SIG-M5 (cell line): Measurements from ENCODE around the gene AIRE.
"Not testable (repeated sequence)": the region's sequence is repeated elsewhere in the genome, so short reads cannot be mapped to it uniquely, and the experiment has no call there.

ENCODE experiments used
- DNase-seq: peaks from one replicate; lab custom pipeline; 2025; lab: John Stamatoyannopoulos, UW

Gene AIRE

GRCh38 chr21:44291936-44292811 lies 6.5 kb downstream of the AIRE start:
- DNase-seq = no peak

- no peak for DNase-seq
Measured at GRCh38 chr21:44292812-44293195, 7.1 kb downstream of the AIRE start.

GRCh38 chr21:44293551-44294231 lies 8.0 kb downstream of the AIRE start:
- DNase-seq = no peak

DNA sequence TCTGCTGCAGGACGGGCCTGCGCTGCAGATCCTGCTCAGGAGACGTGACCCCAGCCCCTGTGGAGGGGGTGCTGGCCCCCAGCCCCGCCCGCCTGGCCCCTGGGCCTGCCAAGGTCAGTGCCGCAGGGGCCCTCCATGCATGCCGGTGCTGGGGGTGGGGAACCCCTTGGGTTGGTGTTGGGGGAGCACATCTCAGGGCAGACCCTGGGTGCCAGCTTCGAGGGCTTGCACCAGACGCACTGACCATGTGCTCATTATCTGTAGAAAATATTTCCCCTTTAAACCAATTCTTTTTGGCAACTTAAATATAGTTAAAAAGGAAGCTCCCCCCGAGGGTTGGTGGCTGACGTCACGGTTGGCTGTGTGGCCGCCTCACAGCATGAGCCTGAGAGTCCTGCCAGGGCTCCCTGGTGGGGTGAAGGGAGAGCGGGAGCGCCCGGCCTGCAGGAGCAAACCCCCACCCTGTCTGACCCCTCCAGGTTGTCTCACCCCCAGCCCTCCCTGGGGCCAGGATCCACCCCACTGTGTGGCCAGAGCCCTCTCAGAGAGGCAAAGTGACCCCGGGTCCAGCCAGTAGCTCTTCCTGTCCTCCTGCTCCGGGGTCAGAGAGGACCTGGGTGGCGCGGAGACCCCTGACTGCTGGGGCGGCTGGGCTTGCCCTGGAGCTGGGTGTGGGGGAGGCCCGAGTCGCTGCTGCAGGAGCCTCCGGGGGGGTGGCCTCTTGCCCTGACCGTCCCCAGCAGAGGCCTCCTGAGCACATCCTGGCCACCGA lies 8.9 kb downstream of the AIRE start:
- no peak for DNase-seq

- DNase-seq = no peak
Measured at GRCh38 chr21:44295163-44295573, 9.5 kb downstream of the AIRE start.

DNA sequence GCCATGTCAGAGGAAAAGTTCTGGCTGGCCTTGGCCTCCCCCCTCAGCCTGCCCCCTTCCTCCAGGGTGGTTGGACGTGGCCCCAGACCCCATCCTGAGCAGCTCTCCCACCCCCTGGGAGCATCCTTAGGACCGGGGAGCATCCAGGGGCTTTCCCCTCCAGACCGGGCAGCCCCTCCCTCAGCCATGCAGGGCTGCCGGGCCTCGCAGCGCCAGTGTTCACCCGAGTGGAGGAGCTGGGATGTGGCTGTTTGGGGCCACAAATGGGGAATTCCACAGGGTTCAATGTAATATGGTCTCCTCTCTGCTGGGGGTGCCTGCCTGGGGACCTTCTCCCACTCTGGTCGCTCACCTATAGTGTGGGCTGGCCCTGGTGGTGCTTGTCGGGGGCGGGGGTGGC lies 10.0 kb downstream of the AIRE start:
- no peak for DNase-seq

DNA sequence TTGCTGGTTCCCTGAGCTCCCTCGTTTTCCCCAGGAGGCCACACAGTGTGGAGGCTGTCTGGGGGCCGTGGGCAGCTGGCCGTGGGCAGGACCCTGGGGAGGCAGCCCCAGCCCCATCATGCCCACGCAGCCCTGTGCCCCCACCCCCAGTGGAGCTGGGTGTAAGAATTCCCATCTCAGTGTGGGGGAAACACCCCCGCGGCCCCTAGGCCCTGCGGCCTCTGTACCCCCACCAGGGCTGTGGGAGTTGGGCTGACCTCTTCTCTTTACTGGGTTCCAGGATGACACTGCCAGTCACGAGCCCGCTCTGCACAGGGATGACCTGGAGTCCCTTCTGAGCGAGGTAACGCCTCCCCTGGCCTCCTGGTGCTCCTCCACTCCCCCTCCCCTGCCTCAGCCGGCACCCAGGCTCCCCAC lies 10.4 kb downstream of the AIRE start:
- no peak for DNase-seq

GRCh38 chr21:44296916-44297315 lies 11.2 kb downstream of the AIRE start:
- DNase-seq = no peak

GRCh38 chr21:44297525-44298290 lies 12.0 kb downstream of the AIRE start:
- DNase-seq = peak; percentile 7

GRCh38 chr21:44298301-44298700 lies 12.6 kb downstream of the AIRE start:
- no peak for DNase-seq

GRCh38 chr21:44299085-44299457 lies 13.4 kb downstream of the AIRE start:
- DNase-seq = no peak

GRCh38 chr21:44299458-44300261 lies 14.0 kb downstream of the AIRE start, which contains the start of gene PFKL:
Gene PFKL, plus strand, starts transcription at chr21:44300053. Its CDS starts 53 bp downstream, at chr21:44300106.
- DNase-seq = peak; percentile 61

DNA sequence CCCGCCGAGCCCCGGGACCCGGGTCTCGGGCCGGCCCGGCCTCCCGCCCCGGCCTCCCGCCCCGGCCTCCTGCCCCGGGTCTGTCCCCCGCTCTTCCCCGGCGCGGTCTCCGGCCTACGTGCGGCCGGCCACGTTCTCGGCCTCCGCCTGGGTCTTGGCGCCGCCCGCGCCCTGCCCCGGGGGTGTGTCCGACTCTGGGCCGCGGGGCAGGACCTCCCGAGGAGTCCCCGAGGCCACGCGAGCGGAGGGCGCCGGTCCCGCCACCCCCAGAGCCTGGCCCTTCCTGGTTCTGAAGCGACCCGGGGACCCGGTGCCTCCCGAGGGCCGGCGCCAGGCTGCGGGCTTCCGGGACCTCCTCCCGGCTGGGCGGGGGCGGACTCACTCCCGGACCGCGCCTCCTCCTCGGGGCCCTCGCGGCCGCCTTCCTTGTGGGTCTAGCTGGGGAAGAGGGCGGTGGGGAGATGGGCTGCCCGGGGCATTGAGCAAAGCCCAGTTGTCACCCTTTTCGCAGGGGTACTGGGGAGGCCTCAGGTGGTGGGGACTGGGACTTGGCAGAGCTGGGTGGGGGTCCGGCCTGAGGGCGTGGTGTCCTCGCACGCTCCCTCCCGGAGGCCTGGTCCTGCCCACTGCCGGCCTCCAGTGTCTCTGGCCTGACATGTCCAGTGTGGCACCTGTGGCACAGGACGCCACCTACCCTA lies 14.7 kb downstream of the AIRE start:
- DNase-seq = no peak

GRCh38 chr21:44301141-44301540 lies 15.5 kb downstream of the AIRE start:
- DNase-seq = no peak

DNA sequence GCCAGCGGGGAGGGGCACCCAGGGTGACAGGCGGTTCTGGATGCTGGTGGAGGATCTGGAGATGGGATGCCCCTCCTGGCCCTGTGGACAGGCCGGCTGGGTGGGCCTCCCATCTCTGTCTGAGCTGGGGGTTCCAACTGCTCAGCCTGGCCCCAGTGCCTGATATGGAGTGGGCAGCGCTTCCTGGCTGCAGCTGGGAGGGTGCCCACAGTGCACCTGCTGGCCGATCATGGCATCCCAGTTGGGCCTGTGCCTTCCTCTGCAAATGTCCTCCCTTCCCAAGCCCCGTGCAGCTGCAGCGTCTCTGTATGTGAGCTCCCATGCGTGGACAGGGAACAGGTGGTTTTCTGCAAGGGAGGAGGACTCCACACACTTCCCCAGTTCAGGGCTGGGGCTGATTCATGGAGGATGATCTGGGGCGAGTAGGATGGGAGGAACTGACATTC lies 16.3 kb downstream of the AIRE start:
- DNase-seq = no peak

DNA sequence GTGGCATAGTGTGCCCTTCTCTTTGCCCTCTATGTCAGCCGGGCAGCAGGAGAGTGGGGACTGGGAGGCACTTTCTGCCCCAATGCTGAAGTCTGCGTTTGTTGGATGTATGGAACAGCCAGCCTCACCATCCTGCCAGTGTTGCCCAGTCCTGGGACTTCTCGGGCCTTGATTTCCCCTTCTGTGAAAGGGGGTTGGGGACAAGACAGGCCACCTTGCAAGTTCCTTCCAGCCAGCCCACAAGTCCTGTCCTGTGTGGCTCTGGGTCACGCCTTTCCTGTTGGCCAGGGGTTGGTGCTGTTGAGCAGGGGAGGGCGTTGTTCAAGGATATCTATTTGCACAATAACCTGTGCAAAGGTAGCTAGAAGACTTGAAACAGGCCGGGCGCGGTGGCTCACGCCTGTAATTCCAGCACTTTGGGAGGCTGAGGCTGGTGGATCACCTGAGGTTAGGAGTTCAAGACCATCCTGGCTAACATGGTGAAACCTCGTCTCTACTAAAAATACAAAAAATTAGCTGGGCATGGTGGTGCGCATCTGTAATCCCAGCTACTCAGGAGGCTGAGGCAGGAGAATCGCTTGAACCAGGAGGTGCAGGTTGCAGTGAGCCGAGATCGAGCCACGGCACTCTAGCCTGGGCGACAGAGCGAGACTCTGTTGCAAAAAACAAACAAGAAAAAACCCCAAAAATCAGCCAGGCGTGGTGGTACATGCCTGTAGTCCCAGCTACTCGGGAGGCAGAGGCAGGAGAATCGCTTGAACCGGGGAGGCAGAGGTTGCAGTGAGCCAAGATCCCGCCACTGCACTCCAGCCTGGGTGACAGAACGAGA lies 17.1 kb downstream of the AIRE start:
- not testable (repeated sequence) for DNase-seq

GRCh38 chr21:44303490-44303981 lies 17.9 kb downstream of the AIRE start:
- no peak for DNase-seq

- DNase-seq = no peak
Measured at GRCh38 chr21:44304011-44304616, 18.4 kb downstream of the AIRE start.

- DNase-seq = no peak
Measured at GRCh38 chr21:44304877-44305293, 19.2 kb downstream of the AIRE start.
